Breast epithelium (tissue), 3 donors: ENCODE measurements around the gene PC.

Experiments used
- POLR2A ChIP-seq: fragments of 450-650 bp; IDR thresholded peaks from one replicate; pipeline ENCODE4 v1.6.1; 2016; ENCODE audit warnings: antibody characterized with exemption, mild to moderate bottlenecking, moderate library complexity
- POLR2AphosphoS5 ChIP-seq, 3 donors: sonication (generic); formaldehyde crosslinking; IDR thresholded peaks; one replicate each; pipeline ENCODE4 v1.6.1; 2017; ENCODE audit warnings: antibody characterized with exemption in 3 of 3
- TF ChIP-seq, protein P1 (sequence below), 3 donors: fragments of 450-650 bp; IDR thresholded peaks; one replicate each; pipeline ENCODE4 v1.5.1; 2016 to 2017; ENCODE audit warnings: antibody characterized with exemption in 3 of 3, mild to moderate bottlenecking in 3 of 3, moderate library complexity in 3 of 3

DNA sequence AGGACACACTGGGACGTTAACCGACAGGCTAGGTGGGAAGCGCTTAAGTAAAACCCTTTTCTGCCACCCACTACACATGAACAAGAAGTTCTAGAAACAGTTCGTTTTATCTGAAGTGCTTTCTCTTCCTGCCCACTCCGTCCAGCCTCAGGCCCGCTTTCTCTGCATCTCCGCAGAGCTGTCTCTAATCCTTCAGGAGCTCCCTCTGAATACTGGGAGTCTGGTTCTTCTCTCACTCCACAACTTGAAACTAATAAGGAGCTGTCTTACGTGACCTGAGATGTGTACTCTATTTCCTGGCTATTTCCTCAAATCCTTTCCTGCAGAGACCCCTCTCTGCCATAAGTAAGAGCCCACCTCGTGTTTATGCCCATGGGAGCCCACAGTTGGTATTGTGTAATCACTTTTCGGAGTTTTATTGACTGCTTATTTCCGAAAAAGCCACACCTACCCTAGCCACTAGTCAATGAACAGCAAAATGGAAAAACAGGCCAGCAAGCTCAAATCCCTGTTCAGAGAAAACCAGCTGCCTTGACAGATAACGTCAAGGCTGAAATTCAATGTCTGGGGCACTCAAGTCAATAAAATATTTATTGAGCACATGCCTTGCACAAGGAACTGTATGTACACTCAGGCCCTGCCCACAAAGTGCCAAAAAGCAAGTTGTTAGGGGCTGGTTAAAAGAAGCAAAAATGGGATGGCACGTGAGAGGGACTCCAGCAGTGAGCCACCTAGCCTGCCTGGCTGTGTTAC, 4.9 kb downstream of the PC start:
- TF ChIP-seq, protein P1, sequence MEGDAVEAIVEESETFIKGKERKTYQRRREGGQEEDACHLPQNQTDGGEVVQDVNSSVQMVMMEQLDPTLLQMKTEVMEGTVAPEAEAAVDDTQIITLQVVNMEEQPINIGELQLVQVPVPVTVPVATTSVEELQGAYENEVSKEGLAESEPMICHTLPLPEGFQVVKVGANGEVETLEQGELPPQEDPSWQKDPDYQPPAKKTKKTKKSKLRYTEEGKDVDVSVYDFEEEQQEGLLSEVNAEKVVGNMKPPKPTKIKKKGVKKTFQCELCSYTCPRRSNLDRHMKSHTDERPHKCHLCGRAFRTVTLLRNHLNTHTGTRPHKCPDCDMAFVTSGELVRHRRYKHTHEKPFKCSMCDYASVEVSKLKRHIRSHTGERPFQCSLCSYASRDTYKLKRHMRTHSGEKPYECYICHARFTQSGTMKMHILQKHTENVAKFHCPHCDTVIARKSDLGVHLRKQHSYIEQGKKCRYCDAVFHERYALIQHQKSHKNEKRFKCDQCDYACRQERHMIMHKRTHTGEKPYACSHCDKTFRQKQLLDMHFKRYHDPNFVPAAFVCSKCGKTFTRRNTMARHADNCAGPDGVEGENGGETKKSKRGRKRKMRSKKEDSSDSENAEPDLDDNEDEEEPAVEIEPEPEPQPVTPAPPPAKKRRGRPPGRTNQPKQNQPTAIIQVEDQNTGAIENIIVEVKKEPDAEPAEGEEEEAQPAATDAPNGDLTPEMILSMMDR (IDR thresholded peaks at IDR 0.05), result no peak
- TF ChIP-seq POLR2A, result no peak
- no peak for TF ChIP-seq POLR2AphosphoS5 (IDR thresholded peaks at IDR 0.05)
